Mammary epithelial cell (primary cell): ENCODE measurements around the gene STX11.

ENCODE experiments used
- CTCF ChIP-seq, 2 donors: IDR thresholded peaks in 1 of 2; conservative IDR thresholded peaks in 1 of 2; 2 replicates each; pipeline ENCODE4 v1.5.1; 2011 to 2012; ENCODE audit warnings: inconsistent platforms in 2 of 2, low read length in 2 of 2, mild to moderate bottlenecking in 2 of 2, control low read depth in 1 of 2, low read depth in 1 of 2; ENCODE audit not compliant: insufficient read depth in 1 of 2; ENCODE audit errors: extremely low read depth in 1 of 2
- EZH2 ChIP-seq: IDR thresholded peaks from 2 replicates; pipeline ENCODE4 v1.6.1; 2012; ENCODE audit warnings: low read length, inconsistent platforms, borderline replicate concordance

DNA sequence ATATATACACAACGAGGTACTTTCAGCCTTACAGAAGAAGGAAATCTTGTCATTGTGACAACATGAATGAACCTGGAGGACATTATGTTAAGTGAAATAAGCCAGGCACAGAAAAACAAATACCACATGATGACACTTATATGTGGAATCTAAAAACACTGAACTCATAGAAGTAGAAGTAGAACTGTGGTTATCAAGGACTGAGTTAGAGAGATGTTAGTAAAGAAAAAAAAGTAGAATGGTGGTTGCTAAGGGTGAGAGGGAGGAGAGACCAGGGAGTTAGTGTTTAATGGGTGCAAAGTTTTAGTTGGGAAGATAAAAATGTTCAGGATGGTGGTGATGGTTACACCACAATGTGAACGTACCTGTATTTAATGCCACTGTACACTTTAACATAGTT, 4.8 kb upstream of the STX11 start:
- TF ChIP-seq CTCF (conservative IDR thresholded peaks at IDR 0.05 in 1 of 2, IDR thresholded peaks at IDR 0.05 in 1 of 2; ENCODE audit: extremely low read depth in 1 of 2, insufficient read depth in 1 of 2, low read depth in 1 of 2, low read length in 2 of 2) (no peak), EZH2 (no peak)
